ENCODE results near the gene CHRNE.

The CHRNE gene

GRCh38 chr17:4893721-4894560 lies 9.0 kb downstream of the CHRNE start:
- FAIRE-seq (no peak), DNase-seq (ENCODE audit: insufficient read length) (peak; percentile 10)
- no peak for TF ChIP-seq POLR2AphosphoS5 (IDR thresholded peaks at IDR 0.05; ENCODE audit: low read depth, low read length)
- TF ChIP-seq POLR2A (IDR thresholded peaks at IDR 0.05; ENCODE audit: low read depth, low read length), result no peak
- TF ChIP-seq TAF1 (IDR thresholded peaks at IDR 0.05; ENCODE audit: borderline replicate concordance, low read depth, low read length), result no peak

GRCh38 chr17:4893272-4893671 lies 9.6 kb downstream of the CHRNE start:
- FAIRE-seq, result no peak
- TF ChIP-seq POLR2AphosphoS5 (IDR thresholded peaks at IDR 0.05; ENCODE audit: low read depth, low read length) (no peak), TAF1 (IDR thresholded peaks at IDR 0.05; ENCODE audit: borderline replicate concordance, low read depth, low read length) (no peak), POLR2A (IDR thresholded peaks at IDR 0.05; ENCODE audit: low read depth, low read length) (no peak)
- DNase-seq (ENCODE audit: insufficient read length), result no peak

GRCh38 chr17:4892499-4893221 lies 10.2 kb downstream of the CHRNE start:
- TF ChIP-seq POLR2A (IDR thresholded peaks at IDR 0.05; ENCODE audit: low read depth, low read length) (no peak), POLR2AphosphoS5 (IDR thresholded peaks at IDR 0.05; ENCODE audit: low read depth, low read length) (no peak), TAF1 (IDR thresholded peaks at IDR 0.05; ENCODE audit: borderline replicate concordance, low read depth, low read length) (no peak)
- no peak for FAIRE-seq
- DNase-seq (ENCODE audit: insufficient read length), result peak; percentile 20

GRCh38 chr17:4891411-4892410 lies 11.2 kb downstream of the CHRNE start:
- FAIRE-seq (no peak), DNase-seq (ENCODE audit: insufficient read length) (no peak)
- TF ChIP-seq POLR2A (IDR thresholded peaks at IDR 0.05; ENCODE audit: low read depth, low read length) (no peak), POLR2AphosphoS5 (IDR thresholded peaks at IDR 0.05; ENCODE audit: low read depth, low read length) (no peak), TAF1 (IDR thresholded peaks at IDR 0.05; ENCODE audit: borderline replicate concordance, low read depth, low read length) (no peak)

GRCh38 chr17:4887581-4887980 lies 15.3 kb downstream of the CHRNE start:
- TF ChIP-seq POLR2AphosphoS5 (IDR thresholded peaks at IDR 0.05; ENCODE audit: low read depth, low read length) (no peak), TAF1 (IDR thresholded peaks at IDR 0.05; ENCODE audit: borderline replicate concordance, low read depth, low read length) (no peak), POLR2A (IDR thresholded peaks at IDR 0.05; ENCODE audit: low read depth, low read length) (no peak)
- FAIRE-seq (no peak), DNase-seq (ENCODE audit: insufficient read length) (no peak)

- TF ChIP-seq POLR2AphosphoS5 (IDR thresholded peaks at IDR 0.05; ENCODE audit: low read depth, low read length) (no peak), TAF1 (IDR thresholded peaks at IDR 0.05; ENCODE audit: borderline replicate concordance, low read depth, low read length) (no peak), POLR2A (IDR thresholded peaks at IDR 0.05; ENCODE audit: low read depth, low read length) (no peak)
- DNase-seq (ENCODE audit: insufficient read length) (no peak), FAIRE-seq (no peak)
These were observed 16.1 kb downstream of the CHRNE start for GRCh38 chr17:4886830-4887229.

- FAIRE-seq (no peak), DNase-seq (ENCODE audit: insufficient read length) (no peak)
- TF ChIP-seq POLR2AphosphoS5 (IDR thresholded peaks at IDR 0.05; ENCODE audit: low read depth, low read length), result no peak
- no peak for TF ChIP-seq POLR2A (IDR thresholded peaks at IDR 0.05; ENCODE audit: low read depth, low read length)
- no peak for TF ChIP-seq TAF1 (IDR thresholded peaks at IDR 0.05; ENCODE audit: borderline replicate concordance, low read depth, low read length)
These were observed 18.4 kb downstream of the CHRNE start for GRCh38 chr17:4884489-4884888.

- FAIRE-seq (peak; percentile 83), DNase-seq (ENCODE audit: insufficient read length) (peak; percentile 74)
- no peak for TF ChIP-seq POLR2A (IDR thresholded peaks at IDR 0.05; ENCODE audit: low read depth, low read length)
- no peak for TF ChIP-seq TAF1 (IDR thresholded peaks at IDR 0.05; ENCODE audit: borderline replicate concordance, low read depth, low read length)
- TF ChIP-seq POLR2AphosphoS5 (IDR thresholded peaks at IDR 0.05; ENCODE audit: low read depth, low read length), result no peak
These were observed 20.9 kb downstream of the CHRNE start for GRCh38 chr17:4881761-4882555.

- TF ChIP-seq POLR2AphosphoS5 (IDR thresholded peaks at IDR 0.05; ENCODE audit: low read depth, low read length), result no peak
- no peak for TF ChIP-seq POLR2A (IDR thresholded peaks at IDR 0.05; ENCODE audit: low read depth, low read length)
- TF ChIP-seq TAF1 (IDR thresholded peaks at IDR 0.05; ENCODE audit: borderline replicate concordance, low read depth, low read length), result no peak
- no peak for FAIRE-seq
- no peak for DNase-seq (ENCODE audit: insufficient read length)
These were observed 22.0 kb downstream of the CHRNE start for GRCh38 chr17:4880857-4881256.

GRCh38 chr17:4879601-4880000 lies 23.3 kb downstream of the CHRNE start:
- TF ChIP-seq POLR2A (IDR thresholded peaks at IDR 0.05; ENCODE audit: low read depth, low read length) (no peak), POLR2AphosphoS5 (IDR thresholded peaks at IDR 0.05; ENCODE audit: low read depth, low read length) (no peak), TAF1 (IDR thresholded peaks at IDR 0.05; ENCODE audit: borderline replicate concordance, low read depth, low read length) (no peak)
- DNase-seq (ENCODE audit: insufficient read length) (no peak), FAIRE-seq (no peak)
